ENCODE measurements around the gene MORN1.

MORN1 gene

DNA sequence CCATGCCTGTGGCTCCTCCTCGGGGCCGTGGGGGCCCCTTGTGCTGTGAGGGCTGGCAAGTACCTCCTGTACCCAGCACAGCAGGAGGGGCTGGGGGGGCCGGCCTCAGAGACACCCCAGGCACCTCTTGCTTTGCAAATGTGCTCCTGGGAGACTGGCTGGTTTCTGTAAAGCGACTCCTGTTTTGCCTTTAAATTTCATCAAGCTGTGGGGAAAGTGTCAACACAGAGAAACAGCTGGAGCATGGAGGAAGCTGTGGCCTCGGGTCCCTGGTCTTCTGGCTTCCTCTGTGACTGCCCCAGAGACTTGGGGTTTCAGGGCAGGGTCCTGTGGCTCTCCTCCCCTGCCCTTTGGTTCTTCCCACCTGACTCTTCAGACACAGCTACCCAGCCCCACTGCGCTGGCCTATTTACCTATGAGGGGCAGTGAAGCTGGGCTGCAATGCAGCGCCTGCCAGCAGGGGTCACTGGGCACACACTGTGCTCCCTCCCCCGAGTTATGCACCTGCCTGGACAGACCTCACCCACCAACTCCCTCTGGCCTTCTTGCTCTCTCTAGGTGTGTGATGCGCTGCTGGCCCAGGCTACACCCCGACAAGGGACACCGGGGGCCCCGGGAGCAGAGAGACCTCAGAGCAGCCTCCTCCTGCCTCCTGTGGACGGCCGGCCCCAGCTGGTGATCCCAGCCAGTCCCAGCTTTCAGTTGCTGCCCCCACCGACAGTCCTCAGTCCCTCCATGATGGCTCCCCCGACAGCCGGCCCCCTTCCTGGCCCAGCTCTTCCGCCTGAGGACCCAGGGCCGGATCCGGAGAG lies 38.6 kb upstream of the MORN1 start:
- Histone ChIP-seq H4K20me1 (ENCODE audit: insufficient read depth, low read length) (no peaks in the 10 kb centered on the region), H3K4me3 (ENCODE audit: low read depth, low read length, poor library complexity, severe bottlenecking) (no peak overlapping the region), H3K9me3 (ENCODE audit: low read length) (peaks cover 5% of the 10 kb centered on the region; the same call in 1 of the 2 replicates), H3K4me2 (ENCODE audit: low read length) (no peak overlapping the region), H3K27ac (ENCODE audit: low read depth, low read length, poor library complexity, severe bottlenecking) (no peak overlapping the region), H2AFZ (ENCODE audit: low read length) (no peak overlapping the region), H3K27me3 (ENCODE audit: insufficient read depth, low read length) (peaks cover 14% of the 10 kb centered on the region; the same call in 1 of the 2 replicates), H3K79me2 (ENCODE audit: insufficient read depth, low read length) (no peaks in the 10 kb centered on the region), H3F3A (ENCODE audit: insufficient read depth, low read length) (no peaks in the 10 kb centered on the region), H3K4me1 (ENCODE audit: insufficient read depth, low read length, severe bottlenecking) (no peaks in the 10 kb centered on the region), H3K9ac (ENCODE audit: low read length) (no peak overlapping the region), H3K36me3 (ENCODE audit: insufficient read depth, low read length) (no peaks in the 10 kb centered on the region; the same call in 1 of the 2 replicates), H3K9me2 (ENCODE audit: low read depth, low read length) (no peaks in the 10 kb centered on the region)
- no peak for TF ChIP-seq EZH2 (IDR thresholded peaks at IDR 0.05; ENCODE audit: borderline replicate concordance, low read length)
- TF ChIP-seq, protein P1, sequence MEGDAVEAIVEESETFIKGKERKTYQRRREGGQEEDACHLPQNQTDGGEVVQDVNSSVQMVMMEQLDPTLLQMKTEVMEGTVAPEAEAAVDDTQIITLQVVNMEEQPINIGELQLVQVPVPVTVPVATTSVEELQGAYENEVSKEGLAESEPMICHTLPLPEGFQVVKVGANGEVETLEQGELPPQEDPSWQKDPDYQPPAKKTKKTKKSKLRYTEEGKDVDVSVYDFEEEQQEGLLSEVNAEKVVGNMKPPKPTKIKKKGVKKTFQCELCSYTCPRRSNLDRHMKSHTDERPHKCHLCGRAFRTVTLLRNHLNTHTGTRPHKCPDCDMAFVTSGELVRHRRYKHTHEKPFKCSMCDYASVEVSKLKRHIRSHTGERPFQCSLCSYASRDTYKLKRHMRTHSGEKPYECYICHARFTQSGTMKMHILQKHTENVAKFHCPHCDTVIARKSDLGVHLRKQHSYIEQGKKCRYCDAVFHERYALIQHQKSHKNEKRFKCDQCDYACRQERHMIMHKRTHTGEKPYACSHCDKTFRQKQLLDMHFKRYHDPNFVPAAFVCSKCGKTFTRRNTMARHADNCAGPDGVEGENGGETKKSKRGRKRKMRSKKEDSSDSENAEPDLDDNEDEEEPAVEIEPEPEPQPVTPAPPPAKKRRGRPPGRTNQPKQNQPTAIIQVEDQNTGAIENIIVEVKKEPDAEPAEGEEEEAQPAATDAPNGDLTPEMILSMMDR (IDR thresholded peaks at IDR 0.05; ENCODE audit: low read length), result peak; percentile 36; the same call in 1 of the 2 replicates

GRCh38 chr1:2428490-2428889 lies 37.1 kb upstream of the MORN1 start:
- no peaks in the 10 kb centered on the region for H3K4me1 ChIP-seq (ENCODE audit: insufficient read depth, low read length, severe bottlenecking)
- H3K36me3 ChIP-seq (ENCODE audit: insufficient read depth, low read length), result no peaks in the 10 kb centered on the region; the same call in 1 of the 2 replicates
- no peak overlapping the region for H3K4me3 ChIP-seq (ENCODE audit: low read depth, low read length, poor library complexity, severe bottlenecking)
- TF ChIP-seq, protein P1 (IDR thresholded peaks at IDR 0.05; ENCODE audit: low read length), result no peak
- TF ChIP-seq EZH2 (IDR thresholded peaks at IDR 0.05; ENCODE audit: borderline replicate concordance, low read length), result no peak
- no peaks in the 10 kb centered on the region for H3K79me2 ChIP-seq (ENCODE audit: insufficient read depth, low read length)
- no peaks in the 10 kb centered on the region for H3K9me2 ChIP-seq (ENCODE audit: low read depth, low read length)
- H3K27ac ChIP-seq (ENCODE audit: low read depth, low read length, poor library complexity, severe bottlenecking), result no peak overlapping the region
- H3K4me2 ChIP-seq (ENCODE audit: low read length), result no peak overlapping the region
- H3K27me3 ChIP-seq (ENCODE audit: insufficient read depth, low read length), result peaks cover 14% of the 10 kb centered on the region; the same call in 1 of the 2 replicates
- H3K9ac ChIP-seq (ENCODE audit: low read length), result no peak overlapping the region
- no peaks in the 10 kb centered on the region for H4K20me1 ChIP-seq (ENCODE audit: insufficient read depth, low read length)
- H3F3A ChIP-seq (ENCODE audit: insufficient read depth, low read length), result no peaks in the 10 kb centered on the region
- H3K9me3 ChIP-seq (ENCODE audit: low read length), result peaks cover 5% of the 10 kb centered on the region; the same call in 1 of the 2 replicates
- H2AFZ ChIP-seq (ENCODE audit: low read length), result no peak overlapping the region

DNA sequence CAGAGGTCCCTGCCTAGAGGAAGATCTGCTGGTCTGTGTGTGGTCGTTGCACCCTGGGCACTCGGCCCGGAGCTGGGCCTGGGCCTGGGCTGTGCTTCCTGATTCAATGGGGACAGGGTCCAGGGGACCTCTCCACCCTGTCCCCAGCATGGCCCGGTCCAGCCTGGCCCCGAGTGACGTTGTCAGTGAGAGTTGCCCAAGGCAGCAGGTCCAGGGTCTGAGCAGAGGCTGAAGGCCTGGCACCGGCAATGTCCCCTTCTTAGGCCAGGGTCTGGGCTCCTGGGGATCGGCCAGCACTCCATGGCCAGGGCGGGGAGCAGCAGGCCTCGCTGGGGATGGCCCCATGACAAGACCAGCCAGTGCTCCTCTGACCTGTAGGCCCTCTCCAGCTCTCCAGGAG lies 36.6 kb upstream of the MORN1 start:
- Histone ChIP-seq H3K9me2 (ENCODE audit: low read depth, low read length) (no peaks in the 10 kb centered on the region), H4K20me1 (ENCODE audit: insufficient read depth, low read length) (no peaks in the 10 kb centered on the region), H3K9me3 (ENCODE audit: low read length) (peaks cover 5% of the 10 kb centered on the region; the same call in 1 of the 2 replicates), H3K79me2 (ENCODE audit: insufficient read depth, low read length) (no peaks in the 10 kb centered on the region), H2AFZ (ENCODE audit: low read length) (no peak overlapping the region), H3K4me3 (ENCODE audit: low read depth, low read length, poor library complexity, severe bottlenecking) (no peak overlapping the region), H3K4me2 (ENCODE audit: low read length) (no peak overlapping the region), H3K27me3 (ENCODE audit: insufficient read depth, low read length) (peaks cover 15% of the 10 kb centered on the region; the same call in 1 of the 2 replicates), H3K9ac (ENCODE audit: low read length) (no peak overlapping the region), H3K36me3 (ENCODE audit: insufficient read depth, low read length) (no peaks in the 10 kb centered on the region; the same call in 1 of the 2 replicates), H3K4me1 (ENCODE audit: insufficient read depth, low read length, severe bottlenecking) (no peaks in the 10 kb centered on the region), H3K27ac (ENCODE audit: low read depth, low read length, poor library complexity, severe bottlenecking) (no peak overlapping the region), H3F3A (ENCODE audit: insufficient read depth, low read length) (no peaks in the 10 kb centered on the region)
- TF ChIP-seq, protein P1 (IDR thresholded peaks at IDR 0.05; ENCODE audit: low read length), result no peak
- TF ChIP-seq EZH2 (IDR thresholded peaks at IDR 0.05; ENCODE audit: borderline replicate concordance, low read length), result no peak

Measured in OCI-LY1 (cell line).